ENCODE data around the gene HDLBP.

HDLBP gene

GRCh38 chr2:241315093-241315878 is at the start of gene HDLBP:
TSS of gene HDLBP (minus strand) at chr2:241315672. CDS start at chr2:241266869, 48,803 bp downstream.
- peak; percentile 100 for DNase-seq

- DNase-seq, result no peak
Measured at GRCh38 chr2:241364781-241365180, 49.3 kb upstream of the HDLBP start.

- DNase-seq, result no peak
Measured at GRCh38 chr2:241363426-241363825, 48.0 kb upstream of the HDLBP start.

- no peak for DNase-seq
Measured at GRCh38 chr2:241359481-241360045, 44.1 kb upstream of the HDLBP start.

- peak; percentile 80 to 92 (median 88) for DNase-seq
Measured at GRCh38 chr2:241358470-241358869, 43.0 kb upstream of the HDLBP start.

- no peak for DNase-seq
Measured at GRCh38 chr2:241357531-241357930, 42.1 kb upstream of the HDLBP start.

- peak in 1 of 3 donors; percentile 30 for DNase-seq
Measured at GRCh38 chr2:241356871-241357260, 41.4 kb upstream of the HDLBP start.

- DNase-seq, result peak; percentile 98 to 99 (median 99)
Measured at GRCh38 chr2:241355983-241356870, 40.8 kb upstream of the HDLBP start, which contains the start of gene FARP2. TSS of gene FARP2 (plus strand) at chr2:241356285. CDS start at chr2:241373108, 16,823 bp downstream.

- peak; percentile 69 to 80 (median 69) for DNase-seq
Measured at GRCh38 chr2:241354668-241355658, 39.5 kb upstream of the HDLBP start.

- DNase-seq, result no peak
Measured at GRCh38 chr2:241352227-241352626, 36.8 kb upstream of the HDLBP start.

- no peak for DNase-seq
Measured at GRCh38 chr2:241351640-241352031, 36.2 kb upstream of the HDLBP start.

- no peak for DNase-seq
Measured at GRCh38 chr2:241350878-241351639, 35.6 kb upstream of the HDLBP start.

- DNase-seq, result no peak
Measured at GRCh38 chr2:241350530-241350877, 35.0 kb upstream of the HDLBP start.

- no peak for DNase-seq
Measured at GRCh38 chr2:241349941-241350340, 34.5 kb upstream of the HDLBP start.

GRCh38 chr2:241344925-241345651 is 29.6 kb upstream of the HDLBP start:
- DNase-seq, result no peak

- no peak for DNase-seq
Measured at GRCh38 chr2:241340631-241341163, 25.2 kb upstream of the HDLBP start.

- no peak for DNase-seq
Measured at GRCh38 chr2:241339839-241340630, 24.6 kb upstream of the HDLBP start.

- no peak for DNase-seq
Measured at GRCh38 chr2:241334813-241335212, 19.3 kb upstream of the HDLBP start.

GRCh38 chr2:241330616-241330981 is 15.1 kb upstream of the HDLBP start:
- DNase-seq, result no peak

Data from suppressor macrophage treated with lipopolysaccharide for 1 hour (primary cell).